Ovary (tissue), 9 donors: ENCODE measurements around the gene ATRN. TPM values are rescaled to one million over a fixed set of nuclear protein-coding genes. Genes with fewer than 3 reads are reported as not detected.

Experiments used
- DNase-seq, 5 donors: peaks; one replicate each; pipeline ENCODE4 v3.0.0-alpha.2; 2019 to 2020
- H3K27ac ChIP-seq, 2 donors: fragments of 200-600 bp; one replicate each; pipeline versions ENCODE4 v1.5.1 to v1.8.0; 2019 to 2022
- H3K27me3 ChIP-seq: fragments of 200-600 bp; one replicate; pipeline ENCODE4 v1.8.0; 2022
- H3K36me3 ChIP-seq: fragments of 200-600 bp; sonication (generic); one replicate; pipeline ENCODE4 v1.5.1; 2019
- H3K4me1 ChIP-seq: one replicate; pipeline ENCODE4 v1.8.1; 2013; ENCODE audit warnings: mild to moderate bottlenecking, moderate library complexity; ENCODE audit not compliant: insufficient read depth
- H3K4me3 ChIP-seq: fragments of 200-600 bp; sonication (generic); one replicate; pipeline ENCODE4 v1.5.1; 2017
- H3K9me3 ChIP-seq, 2 donors: fragments of 200-600 bp in 1 of 2; sonication (generic) in 1 of 2; one replicate each; pipeline versions ENCODE4 v1.5.1 to v1.8.1; 2013 to 2019; ENCODE audit warnings: mild to moderate bottlenecking in 1 of 2, moderate library complexity in 1 of 2
- CTCF ChIP-seq, 3 donors: fragments of 450-650 bp in 2 of 3; fragments of 200-600 bp in 1 of 3; IDR thresholded peaks; one replicate each; pipeline versions ENCODE4 v1.5.1 to v1.8.0; 2016 to 2022; ENCODE audit warnings: antibody characterized with exemption in 3 of 3, mild to moderate bottlenecking in 1 of 3
- EP300 ChIP-seq: sonication (generic); formaldehyde crosslinking; IDR thresholded peaks from one replicate; pipeline ENCODE4 v1.6.1; 2017; ENCODE audit warnings: antibody characterized with exemption
- POLR2A ChIP-seq: fragments of 450-650 bp; IDR thresholded peaks from one replicate; pipeline ENCODE4 v1.6.1; 2017; ENCODE audit warnings: antibody characterized with exemption, mild to moderate bottlenecking, moderate library complexity
- WGBS, 3 donors: extraction: QIAGEN DNeasy Blood & Tissue Kit in 1 of 3; methylation state at CpG; one replicate each; pipeline versions ENCODE4 v1.1.5 to v1.1.7; 2013 to 2017; 5-methylcytosine and 5-hydroxymethylcytosine counted together
- intact Hi-C, 4 donors: fragments of 100-400 bp; cut with DNase I; formaldehyde crosslinking; loops; one replicate each; pipeline versions ENCODE4 v1.11.0 to v1.15.1; 2022 to 2023
- polyA plus RNA-seq, 2 donors: library from polyadenylated mRNA; stranded (reverse); fragments of 200-250 nt in 1 of 2; fragments of 350-450 nt in 1 of 2; fragmentation: Illumina TruSeq in 1 of 2; extraction: RNeasy Lipid Tissue Mini Kit (QIAGEN cat#74804) in 1 of 2; gene quantifications; one replicate each; pipeline ENCODE4 v1.2.3, GENCODE V29; 2013 to 2014
- total RNA-seq, 7 donors: library from RNA; depleted of rRNA in 2 of 7; stranded (reverse); fragments of >200 nt in 2 of 7; fragmentation: NEBNext Ultra II Directional in 3 of 7; extraction: Animal tissue kit (Norgen Biotek cat#: 25700) in 3 of 7; gene quantifications; one replicate each; pipeline versions ENCODE4 v1.1.0 to v1.2.4, GENCODE V29; 2016 to 2023
- donor health status: DM: no; HTN: no; CAD: no; lungs with moderate emphysema.
- donor health status: DM: no; HTN: no; CAD: no.
- donor health status: Bipolar disorder and iron deficiency.
- donor health status: DM: yes; HTN: yes; CAD: no.
- donor health status: DM: no; HTN: no; CAD: no.
- donor health status: DM: yes; HTN: yes; CAD: no.

The ATRN gene
- total and polyA plus RNA-seq, 9 donors: 10.3 to 46.2 (median 23.6) TPM

- WGBS, 3 donors: 92 to 97% (median 94%) methylated on average over 1 of the region's 1 CpG
- intact Hi-C loops: no loop called here
- Histone ChIP-seq H3K27ac (no peak overlapping the region), H3K4me3 (no peak overlapping the region), H3K36me3 (no peaks in the 10 kb centered on the region), H3K4me1 (peaks cover 3% of the 10 kb centered on the region), H3K9me3 (no peaks in the 10 kb centered on the region), H3K27me3 (no peaks in the 10 kb centered on the region)
- no peak for TF ChIP-seq EP300
- TF ChIP-seq POLR2A: no peak
- no peak for TF ChIP-seq CTCF (IDR thresholded peaks at IDR 0.05)
- no peak for DNase-seq
Observed at GRCh38 chr20:3486850-3487249, 16.0 kb downstream of the ATRN start.

GRCh38 chr20:3492669-3493068 is 21.9 kb downstream of the ATRN start:
- no peak overlapping the region for H3K4me3 ChIP-seq
- intact Hi-C loops: loop anchor here in 1 of 4 donors (2.0 kb wide), 1 partner anchor 26 kb away; no protein-coding TSS in a partner anchor
- H3K9me3 ChIP-seq: no peaks in the 10 kb centered on the region
- no peak for TF ChIP-seq CTCF (IDR thresholded peaks at IDR 0.05)
- TF ChIP-seq EP300: no peak
- no peak for TF ChIP-seq POLR2A
- no peaks in the 10 kb centered on the region for H3K27me3 ChIP-seq
- no peaks in the 10 kb centered on the region for H3K36me3 ChIP-seq
- no peak for DNase-seq
- H3K4me1 ChIP-seq: no peaks in the 10 kb centered on the region
- no peak overlapping the region for H3K27ac ChIP-seq
- 84 to 94% (median 92%) methylated on average over 11 of the region's 11 CpGs for WGBS, 3 donors

- intact Hi-C loops: no loop called here
- no peak overlapping the region for H3K27ac ChIP-seq
- no peak for DNase-seq
- H3K4me1 ChIP-seq: no peaks in the 10 kb centered on the region
- H3K36me3 ChIP-seq: no peaks in the 10 kb centered on the region
- no peak for TF ChIP-seq CTCF (IDR thresholded peaks at IDR 0.05)
- no peak for TF ChIP-seq EP300
- no peak for TF ChIP-seq POLR2A
- no peak overlapping the region for H3K4me3 ChIP-seq
- H3K9me3 ChIP-seq: no peaks in the 10 kb centered on the region
- 91 to 96% (median 95%) methylated on average over 1 of the region's 1 CpG for WGBS, 3 donors
- no peaks in the 10 kb centered on the region for H3K27me3 ChIP-seq
Observed at GRCh38 chr20:3494218-3494617, 23.4 kb downstream of the ATRN start.

GRCh38 chr20:3502878-3503277 is 32.1 kb downstream of the ATRN start:
- no peaks in the 10 kb centered on the region for H3K9me3 ChIP-seq
- no peaks in the 10 kb centered on the region for H3K27me3 ChIP-seq
- H3K4me3 ChIP-seq: no peak overlapping the region
- 92 to 93% (median 93%) methylated on average over 2 of the region's 2 CpGs for WGBS, 3 donors
- no peak for DNase-seq
- H3K27ac ChIP-seq: no peak overlapping the region
- TF ChIP-seq CTCF (IDR thresholded peaks at IDR 0.05) (no peak), EP300 (no peak), POLR2A (no peak)
- H3K36me3 ChIP-seq: no peaks in the 10 kb centered on the region
- H3K4me1 ChIP-seq: no peaks in the 10 kb centered on the region
- intact Hi-C loops: no loop called here
